Measurements from ENCODE around the gene ITSN2.

ITSN2 gene

DNA sequence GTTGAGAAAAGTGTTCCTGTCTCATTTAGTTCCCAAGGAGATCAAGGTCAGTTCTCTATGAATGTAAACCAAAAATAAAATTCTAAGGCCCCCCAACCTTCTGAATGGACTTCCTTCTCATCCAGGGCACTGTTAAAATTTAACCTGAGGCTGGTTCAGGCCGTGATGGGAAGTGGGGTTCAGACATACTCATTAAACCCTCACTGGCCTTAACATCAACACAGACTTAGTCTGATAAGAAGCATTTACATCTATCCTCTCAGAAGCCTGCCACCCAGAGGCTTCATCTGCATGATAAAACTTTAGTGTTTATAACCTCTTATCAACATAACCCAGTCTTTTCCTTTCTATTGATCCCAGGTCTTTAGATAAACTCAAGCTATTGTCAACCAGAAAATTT lies 22.4 kb downstream of the ITSN2 start:
- Mint-ChIP-seq H3K36me3 (ENCODE audit: low read depth) (peaks cover 21% of the 10 kb centered on the region), H3K4me3 (no peak overlapping the region), H3K4me1 (ENCODE audit: low read depth) (peaks cover 81% of the 10 kb centered on the region), H3K27ac (peak overlapping the region; percentile 63), H3K27me3 (no peaks in the 10 kb centered on the region), H3K9me3 (no peaks in the 10 kb centered on the region)
- intact Hi-C loops (cut with micrococcal nuclease) = no loop called here

DNA sequence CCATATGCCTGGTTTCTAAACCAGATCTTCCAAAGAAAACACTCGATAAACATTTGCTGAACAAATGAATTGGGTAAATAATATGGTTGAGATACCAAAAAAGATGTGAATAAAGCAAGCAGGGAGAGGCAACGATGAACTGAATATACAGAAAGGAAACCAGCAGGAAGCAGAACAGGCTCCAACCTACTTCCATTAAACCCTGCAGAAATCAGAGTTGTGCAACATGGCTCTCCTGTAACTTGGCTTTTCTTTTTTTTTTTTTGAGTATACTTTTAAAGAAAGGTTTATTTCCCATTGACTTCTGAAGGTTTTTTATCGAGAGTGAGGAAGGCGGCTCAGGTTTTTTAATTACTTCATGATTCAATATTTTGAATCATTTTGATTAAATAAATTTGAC lies 23.5 kb downstream of the ITSN2 start:
- no peaks in the 10 kb centered on the region for H3K27me3 Mint-ChIP-seq
- no peak overlapping the region for H3K4me3 Mint-ChIP-seq
- intact Hi-C loops (cut with micrococcal nuclease) = no loop called here

DNA sequence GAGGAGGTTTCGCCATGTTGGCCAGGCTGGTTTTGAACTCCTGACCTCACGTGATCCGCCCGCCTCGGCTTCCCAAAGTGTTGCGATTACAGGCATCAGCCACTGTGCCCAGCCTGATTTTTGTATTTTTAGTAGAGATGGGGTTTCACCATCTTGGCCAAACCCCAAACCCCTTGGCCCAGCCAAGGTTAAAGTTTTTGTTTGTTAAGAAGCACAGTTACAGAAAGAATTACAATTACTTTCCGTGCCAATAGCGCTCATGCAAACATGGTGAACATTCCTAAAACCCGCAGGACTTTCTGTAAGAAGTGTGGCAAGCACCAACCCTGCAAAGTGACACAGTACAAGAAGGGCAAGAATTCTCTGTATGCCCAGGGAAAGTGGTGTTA lies 26.1 kb downstream of the ITSN2 start:
- H3K27ac Mint-ChIP-seq = no peak overlapping the region
- H3K27me3 Mint-ChIP-seq = no peaks in the 10 kb centered on the region
- no peaks in the 10 kb centered on the region for H3K9me3 Mint-ChIP-seq
- intact Hi-C loops (cut with micrococcal nuclease) = no loop called here
- peaks cover 66% of the 10 kb centered on the region for H3K4me1 Mint-ChIP-seq (ENCODE audit: low read depth)
- H3K36me3 Mint-ChIP-seq (ENCODE audit: low read depth) = peaks cover 15% of the 10 kb centered on the region
- H3K4me3 Mint-ChIP-seq = no peak overlapping the region

More for the DNA sequence above, 23.5 kb downstream of the ITSN2 start:
- Mint-ChIP-seq H3K4me1 (ENCODE audit: low read depth) (peaks cover 75% of the 10 kb centered on the region), H3K36me3 (ENCODE audit: low read depth) (peaks cover 16% of the 10 kb centered on the region), H3K9me3 (no peaks in the 10 kb centered on the region), H3K27ac (no peak overlapping the region)

DNA sequence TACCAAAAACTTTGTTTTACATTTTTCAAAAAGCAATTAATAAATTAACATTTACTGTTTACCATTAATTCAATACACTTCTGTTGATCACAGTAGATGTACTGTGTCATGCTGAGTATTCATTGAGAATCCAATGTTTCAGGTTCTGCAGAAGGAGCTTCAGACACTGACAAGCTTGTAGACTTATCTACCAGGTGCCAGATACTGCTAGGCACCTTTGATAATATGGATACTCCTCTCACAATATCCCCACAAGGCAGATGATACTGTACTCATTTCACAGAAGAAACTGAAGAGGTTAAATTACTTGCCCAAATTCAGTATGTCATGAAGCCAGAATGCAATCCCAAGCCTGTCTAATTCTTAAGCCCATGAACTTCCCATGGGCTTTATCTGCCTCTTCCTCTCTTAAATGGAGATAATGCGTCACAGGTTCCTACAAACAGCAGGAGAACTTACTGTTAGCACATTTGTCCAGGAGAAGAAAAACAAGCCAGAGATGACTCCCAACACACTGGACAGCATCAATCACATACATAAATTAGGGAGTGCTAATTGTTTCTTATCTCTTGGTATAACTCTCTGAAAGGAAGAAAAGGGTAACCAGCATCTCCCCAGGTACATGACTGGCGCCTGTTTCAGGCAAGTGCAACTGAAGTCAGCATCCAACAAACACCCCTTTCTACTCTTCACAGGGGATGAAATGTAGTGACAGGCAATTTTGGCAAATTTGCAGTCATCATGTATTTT lies 27.4 kb downstream of the ITSN2 start:
- Mint-ChIP-seq H3K9me3 (no peaks in the 10 kb centered on the region), H3K4me1 (ENCODE audit: low read depth) (peaks cover 59% of the 10 kb centered on the region), H3K27me3 (no peaks in the 10 kb centered on the region), H3K36me3 (ENCODE audit: low read depth) (peaks cover 15% of the 10 kb centered on the region), H3K27ac (peak overlapping the region; percentile 34), H3K4me3 (no peak overlapping the region)
- intact Hi-C loops (cut with micrococcal nuclease) = no loop called here

DNA sequence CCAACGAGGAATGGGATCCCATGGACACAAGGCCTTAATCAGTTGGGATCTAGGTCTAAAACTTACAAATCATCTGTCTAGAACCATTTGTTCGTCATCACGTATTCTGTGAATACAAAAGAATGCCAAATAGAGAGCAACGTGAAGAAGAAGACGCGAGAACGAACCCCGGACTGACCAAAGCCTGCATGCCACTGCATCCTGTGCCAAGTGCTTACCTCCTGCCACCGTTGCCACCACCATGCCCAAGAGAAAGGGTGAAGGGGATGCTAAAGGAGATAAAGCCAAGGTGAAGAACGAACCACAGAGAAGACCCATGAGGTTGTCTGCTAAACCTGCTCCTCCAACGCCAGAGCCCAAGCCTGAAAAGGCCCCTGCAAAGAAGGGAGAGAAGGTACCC lies 30.2 kb downstream of the ITSN2 start:
- H3K9me3 Mint-ChIP-seq = no peaks in the 10 kb centered on the region
- H3K36me3 Mint-ChIP-seq (ENCODE audit: low read depth) = peaks cover 15% of the 10 kb centered on the region
- no peaks in the 10 kb centered on the region for H3K27me3 Mint-ChIP-seq
- peaks cover 51% of the 10 kb centered on the region for H3K4me1 Mint-ChIP-seq (ENCODE audit: low read depth)
- H3K4me3 Mint-ChIP-seq = peak overlapping the region; percentile 40
- peak overlapping the region; percentile 90 for H3K27ac Mint-ChIP-seq
- intact Hi-C loops (cut with micrococcal nuclease) = no loop called here

DNA sequence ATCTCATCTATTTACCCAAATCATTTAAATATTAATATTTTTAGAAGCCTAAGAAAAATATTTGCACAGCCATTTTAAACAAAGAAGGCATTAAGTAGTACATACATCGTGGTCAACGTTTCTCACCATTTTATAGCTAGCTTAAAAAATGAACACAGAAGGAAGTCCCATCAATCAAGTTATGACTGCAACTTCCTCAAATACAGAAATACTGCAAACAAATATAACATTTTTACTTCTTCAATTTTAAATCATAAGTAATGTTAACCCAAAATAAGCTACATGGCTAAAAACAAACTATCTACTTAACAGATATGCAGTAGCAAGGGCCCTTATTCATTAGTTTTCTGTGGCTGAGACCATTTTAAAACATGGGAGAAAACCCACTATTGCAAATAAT lies 30.6 kb downstream of the ITSN2 start:
- Mint-ChIP-seq H3K36me3 (ENCODE audit: low read depth) (peaks cover 20% of the 10 kb centered on the region), H3K4me3 (peak overlapping the region; percentile 40), H3K4me1 (ENCODE audit: low read depth) (peaks cover 51% of the 10 kb centered on the region), H3K27ac (peak overlapping the region; percentile 90), H3K9me3 (no peaks in the 10 kb centered on the region), H3K27me3 (no peaks in the 10 kb centered on the region)
- intact Hi-C loops (cut with micrococcal nuclease) = loop anchor here (2.0 to 5.0 kb wide), 2 partner anchors 13 to 33 kb away; partner anchors contain the start of gene ITSN2

DNA sequence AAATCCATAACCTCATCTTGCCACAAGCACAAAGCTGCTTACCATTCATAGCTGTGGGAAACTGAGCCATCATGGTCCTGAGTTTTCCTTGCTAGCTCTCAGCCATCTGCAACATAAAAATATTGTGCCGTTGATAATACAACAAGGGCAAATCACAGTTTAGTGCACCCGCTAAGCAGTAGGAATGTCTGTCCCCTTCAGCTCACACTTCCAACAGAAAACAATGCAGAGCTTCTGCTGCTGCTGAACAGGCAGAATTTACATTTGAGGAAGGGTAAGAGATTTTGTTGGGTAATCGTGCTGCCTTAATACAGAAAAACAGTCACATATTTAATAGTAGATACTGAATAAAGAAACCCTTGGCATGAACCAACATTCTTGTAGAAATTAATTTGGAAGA lies 32.3 kb downstream of the ITSN2 start:
- no peaks in the 10 kb centered on the region for H3K9me3 Mint-ChIP-seq
- peaks cover 26% of the 10 kb centered on the region for H3K36me3 Mint-ChIP-seq (ENCODE audit: low read depth)
- H3K27me3 Mint-ChIP-seq = no peaks in the 10 kb centered on the region
- peak overlapping the region; percentile 90 for H3K27ac Mint-ChIP-seq
- H3K4me3 Mint-ChIP-seq = peak overlapping the region; percentile 48
- H3K4me1 Mint-ChIP-seq (ENCODE audit: low read depth) = peaks cover 37% of the 10 kb centered on the region
- intact Hi-C loops (cut with micrococcal nuclease) = loop anchor here (2.0 to 5.0 kb wide), 2 partner anchors 15 to 34 kb away; partner anchors contain the start of gene ITSN2

DNA sequence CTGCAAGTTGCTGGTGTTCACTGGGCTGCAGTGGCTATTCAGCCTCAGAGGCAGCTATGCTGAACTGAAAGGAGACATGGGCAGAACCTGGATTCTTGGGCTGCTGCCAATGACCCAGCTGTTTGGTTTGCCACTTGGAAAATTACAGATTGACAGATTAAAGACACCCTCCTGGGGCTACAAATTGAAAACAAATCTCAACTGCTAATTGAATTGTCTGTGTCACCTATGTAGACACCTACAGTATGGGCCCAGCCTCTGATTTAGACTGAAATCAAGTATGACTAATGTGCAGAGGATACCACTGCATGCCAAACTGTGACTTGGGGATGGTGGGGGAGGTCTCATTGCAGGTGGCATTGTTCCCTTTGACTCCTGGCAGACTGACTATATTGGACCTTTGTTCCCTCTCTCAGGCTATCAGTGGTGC lies 42.8 kb downstream of the ITSN2 start:
- peaks cover 20% of the 10 kb centered on the region for H3K36me3 Mint-ChIP-seq (ENCODE audit: low read depth)
- H3K9me3 Mint-ChIP-seq = no peaks in the 10 kb centered on the region
- no peak overlapping the region for H3K27ac Mint-ChIP-seq
- intact Hi-C loops (cut with micrococcal nuclease) = no loop called here
- H3K4me3 Mint-ChIP-seq = no peak overlapping the region
- H3K4me1 Mint-ChIP-seq (ENCODE audit: low read depth) = peaks cover 16% of the 10 kb centered on the region
- H3K27me3 Mint-ChIP-seq = no peaks in the 10 kb centered on the region

DNA sequence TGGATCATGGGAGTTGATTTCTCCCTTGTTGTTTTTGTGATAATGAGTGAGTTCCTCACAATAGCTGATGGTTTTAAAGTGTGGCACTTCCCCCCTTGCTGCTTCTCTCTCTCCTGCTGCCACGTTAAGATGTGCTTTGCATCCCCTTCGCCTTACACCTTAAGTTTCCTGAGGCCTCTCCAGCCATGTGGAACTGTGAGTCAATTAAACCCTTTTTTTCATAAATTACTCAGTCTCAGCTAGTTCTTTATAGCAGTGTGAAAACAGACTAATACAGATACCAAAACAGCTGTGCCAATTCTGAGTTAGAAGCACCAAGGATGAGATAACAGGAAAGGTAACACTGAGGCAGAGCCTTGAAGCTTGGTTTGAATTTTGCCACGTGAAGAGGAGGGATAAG lies 44.7 kb downstream of the ITSN2 start:
- intact Hi-C loops (cut with micrococcal nuclease) = no loop called here
- Mint-ChIP-seq H3K4me1 (ENCODE audit: low read depth) (peaks cover 16% of the 10 kb centered on the region), H3K27me3 (no peaks in the 10 kb centered on the region), H3K4me3 (no peak overlapping the region), H3K27ac (no peak overlapping the region), H3K36me3 (ENCODE audit: low read depth) (peaks cover 39% of the 10 kb centered on the region), H3K9me3 (no peaks in the 10 kb centered on the region)

DNA sequence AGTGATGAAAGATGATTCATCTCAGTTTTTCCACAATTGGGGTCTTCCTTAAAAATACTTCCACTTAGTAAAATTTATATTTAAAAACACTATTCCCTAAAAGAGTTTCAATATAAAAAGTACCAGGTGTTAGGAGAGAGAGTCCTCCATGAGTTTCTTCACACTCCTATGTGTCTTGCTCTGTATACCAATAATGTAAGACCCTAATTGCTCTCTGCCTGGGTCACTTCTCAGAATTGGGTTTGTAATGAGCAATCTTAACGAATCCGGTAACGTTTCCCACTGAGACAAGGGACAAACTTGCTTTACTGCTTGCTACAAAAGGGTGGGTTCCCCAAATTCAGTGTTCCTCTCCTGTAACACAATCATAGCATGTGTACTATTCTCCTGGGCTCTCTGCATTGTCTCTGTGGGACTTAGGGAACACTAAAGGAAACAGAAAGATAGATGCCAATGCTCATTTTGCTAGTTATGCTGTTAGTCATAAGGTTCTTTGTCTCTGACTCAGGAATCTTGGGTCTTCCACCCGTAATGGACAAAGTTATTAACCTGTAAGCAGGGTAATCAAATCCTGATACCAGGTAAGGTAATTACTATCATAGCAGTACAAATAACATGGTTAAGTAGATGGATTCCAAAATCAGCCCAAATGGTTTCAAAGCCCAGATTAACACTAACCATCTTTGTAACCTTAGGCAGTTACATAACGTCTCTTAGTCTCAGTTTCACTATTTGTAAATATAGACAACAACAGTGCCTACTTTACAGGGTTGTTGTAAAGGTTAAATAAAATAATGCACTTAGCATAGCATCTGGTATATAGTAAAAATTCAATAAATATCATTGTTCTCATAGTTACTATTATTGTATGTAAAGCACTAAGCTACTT lies 46.3 kb downstream of the ITSN2 start:
- Mint-ChIP-seq H3K36me3 (ENCODE audit: low read depth) (peaks cover 50% of the 10 kb centered on the region), H3K27ac (no peak overlapping the region), H3K27me3 (no peaks in the 10 kb centered on the region), H3K4me1 (ENCODE audit: low read depth) (peaks cover 16% of the 10 kb centered on the region), H3K9me3 (no peaks in the 10 kb centered on the region), H3K4me3 (no peak overlapping the region)
- intact Hi-C loops (cut with micrococcal nuclease) = no loop called here

DNA sequence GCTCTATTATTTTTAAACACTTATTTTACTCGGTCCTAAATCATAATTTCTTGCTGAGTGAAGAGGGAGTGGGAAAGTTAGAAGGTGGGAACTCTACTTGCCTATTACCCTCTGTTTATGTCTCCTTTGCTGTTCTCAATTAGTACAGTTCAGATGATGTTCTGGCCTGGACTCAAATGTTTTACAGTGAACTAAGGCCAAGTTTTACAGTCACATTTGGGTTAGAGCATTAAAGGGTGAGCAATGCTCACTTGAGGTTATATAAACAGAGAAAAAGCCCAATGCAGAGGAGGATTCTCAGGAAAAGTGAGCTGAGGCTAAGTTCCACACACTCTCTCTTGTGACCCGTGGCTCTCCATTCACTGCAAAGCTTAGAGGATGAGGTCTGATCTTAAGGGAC lies 52.4 kb downstream of the ITSN2 start:
- intact Hi-C loops (cut with micrococcal nuclease) = loop anchor here (5.0 kb wide), 1 partner anchor 74 kb away; no protein-coding TSS in a partner anchor
- peaks cover 90% of the 10 kb centered on the region for H3K36me3 Mint-ChIP-seq (ENCODE audit: low read depth)
- H3K4me3 Mint-ChIP-seq = no peak overlapping the region
- no peaks in the 10 kb centered on the region for H3K9me3 Mint-ChIP-seq
- H3K27ac Mint-ChIP-seq = peak overlapping the region; percentile 27
- no peaks in the 10 kb centered on the region for H3K4me1 Mint-ChIP-seq (ENCODE audit: low read depth)
- H3K27me3 Mint-ChIP-seq = no peaks in the 10 kb centered on the region

DNA sequence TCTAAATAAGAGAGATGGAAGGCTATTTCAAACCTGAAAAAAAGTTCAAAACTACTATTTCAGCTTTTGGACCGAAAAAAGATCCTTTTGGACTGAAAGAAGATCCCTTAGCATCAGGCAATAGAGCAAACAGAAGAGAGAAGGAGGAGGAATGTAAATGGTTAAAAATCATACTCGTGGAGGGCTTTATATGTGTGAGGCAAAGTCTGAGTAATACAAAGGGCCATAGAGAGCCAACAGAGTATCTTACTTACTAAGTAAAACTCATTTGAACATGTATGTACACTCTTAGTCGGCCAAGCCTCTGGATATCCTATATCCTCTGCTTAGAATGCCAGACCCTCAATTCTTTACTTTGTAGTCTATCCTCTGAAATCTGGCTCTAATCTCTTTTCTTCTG lies 55.7 kb downstream of the ITSN2 start:
- H3K4me1 Mint-ChIP-seq (ENCODE audit: low read depth) = no peaks in the 10 kb centered on the region
- no peak overlapping the region for H3K27ac Mint-ChIP-seq

DNA sequence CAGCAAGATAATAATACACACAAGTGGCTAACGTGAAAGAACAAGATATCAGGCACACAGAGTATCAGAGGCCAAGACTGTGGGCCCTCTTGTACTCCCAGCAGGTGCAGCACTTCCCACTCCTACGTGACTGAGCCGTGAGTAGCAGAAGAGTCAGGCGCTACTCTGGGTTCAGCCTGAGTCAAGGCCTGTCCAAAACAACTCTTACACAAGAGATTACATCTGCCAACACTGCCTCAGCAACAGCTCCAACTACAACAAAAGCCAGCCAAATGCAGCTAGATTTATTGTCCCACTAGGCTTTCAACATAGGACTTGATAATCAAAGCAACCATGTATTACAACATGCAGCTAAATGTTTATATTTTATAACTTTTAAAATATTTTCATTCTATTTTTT lies 56.2 kb downstream of the ITSN2 start:
- H3K4me1 Mint-ChIP-seq (ENCODE audit: low read depth) = no peaks in the 10 kb centered on the region
- H3K4me3 Mint-ChIP-seq = no peak overlapping the region
- intact Hi-C loops (cut with micrococcal nuclease) = no loop called here
- H3K27ac Mint-ChIP-seq = no peak overlapping the region
- no peaks in the 10 kb centered on the region for H3K27me3 Mint-ChIP-seq
- no peaks in the 10 kb centered on the region for H3K9me3 Mint-ChIP-seq
- H3K36me3 Mint-ChIP-seq (ENCODE audit: low read depth) = peaks cover 90% of the 10 kb centered on the region

More for the DNA sequence above, 55.7 kb downstream of the ITSN2 start:
- no peaks in the 10 kb centered on the region for H3K27me3 Mint-ChIP-seq
- no peaks in the 10 kb centered on the region for H3K9me3 Mint-ChIP-seq
- no peak overlapping the region for H3K4me3 Mint-ChIP-seq
- intact Hi-C loops (cut with micrococcal nuclease) = loop anchor here (5.0 kb wide), 1 partner anchor 78 kb away; no protein-coding TSS in a partner anchor
- H3K36me3 Mint-ChIP-seq (ENCODE audit: low read depth) = peaks cover 90% of the 10 kb centered on the region

DNA sequence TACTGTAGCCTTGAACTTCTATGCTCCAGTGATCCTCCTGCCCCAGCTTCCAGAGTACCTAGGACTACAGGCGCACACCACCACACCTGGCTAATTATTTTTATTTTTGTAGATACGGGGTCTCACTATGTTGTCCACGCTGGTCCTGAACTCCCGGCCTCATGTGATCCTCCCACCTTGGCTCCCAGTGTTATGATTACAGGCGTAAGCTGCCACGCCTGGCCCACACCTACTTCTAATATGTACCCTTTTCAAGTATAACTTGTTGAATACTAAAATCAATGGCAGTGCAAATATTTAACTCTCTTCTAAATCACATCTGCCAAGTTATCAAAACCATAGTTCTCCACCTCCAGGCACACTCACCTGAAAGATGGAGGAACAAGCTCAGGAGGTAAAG lies 58.7 kb downstream of the ITSN2 start:
- intact Hi-C loops (cut with micrococcal nuclease) = no loop called here
- Mint-ChIP-seq H3K27me3 (no peaks in the 10 kb centered on the region), H3K36me3 (ENCODE audit: low read depth) (peaks cover 87% of the 10 kb centered on the region), H3K27ac (no peak overlapping the region), H3K4me3 (no peak overlapping the region), H3K9me3 (no peaks in the 10 kb centered on the region), H3K4me1 (ENCODE audit: low read depth) (no peaks in the 10 kb centered on the region)
